ENCODE data around the gene GPC3. TPM values are rescaled to one million over a fixed set of nuclear protein-coding genes. Genes with fewer than 3 reads are reported as not detected.

The GPC3 gene
- total and polyA plus RNA-seq, 4 donors = 8.3 to 270 (median 52.4) TPM

- H3K27ac ChIP-seq (ENCODE audit: low read depth in 1 of 2, low read length in 1 of 2) = no peak overlapping the region
- 65 to 85% methylated on average over 3 of the region's 3 CpGs for WGBS, 2 donors
- no peak overlapping the region for H3K9ac ChIP-seq (ENCODE audit: insufficient read depth in 1 of 2, low read length in 2 of 2)
- DNase-seq = no peak
- ATAC-seq (ENCODE audit: insufficient read depth, low FRiP score) = no peak
- peaks cover 0 to 19% (median 6%) of the 10 kb centered on the region in 3 donors for H3K27me3 ChIP-seq (ENCODE audit: control insufficient read depth in 3 of 3, insufficient read depth in 3 of 3, low read length in 2 of 3)
- H3K9me3 ChIP-seq (ENCODE audit: control insufficient read depth in 4 of 4, insufficient read depth in 3 of 4, low read length in 3 of 4) = peaks cover 0 to 2% (median 0%) of the 10 kb centered on the region in 4 donors
- peaks cover 0 to 2% (median 0%) of the 10 kb centered on the region in 4 donors for H3K36me3 ChIP-seq (ENCODE audit: control insufficient read depth in 4 of 4, insufficient read depth in 4 of 4, low read length in 4 of 4)
- no peak overlapping the region for H3K4me3 ChIP-seq
- TF ChIP-seq, protein P1, sequence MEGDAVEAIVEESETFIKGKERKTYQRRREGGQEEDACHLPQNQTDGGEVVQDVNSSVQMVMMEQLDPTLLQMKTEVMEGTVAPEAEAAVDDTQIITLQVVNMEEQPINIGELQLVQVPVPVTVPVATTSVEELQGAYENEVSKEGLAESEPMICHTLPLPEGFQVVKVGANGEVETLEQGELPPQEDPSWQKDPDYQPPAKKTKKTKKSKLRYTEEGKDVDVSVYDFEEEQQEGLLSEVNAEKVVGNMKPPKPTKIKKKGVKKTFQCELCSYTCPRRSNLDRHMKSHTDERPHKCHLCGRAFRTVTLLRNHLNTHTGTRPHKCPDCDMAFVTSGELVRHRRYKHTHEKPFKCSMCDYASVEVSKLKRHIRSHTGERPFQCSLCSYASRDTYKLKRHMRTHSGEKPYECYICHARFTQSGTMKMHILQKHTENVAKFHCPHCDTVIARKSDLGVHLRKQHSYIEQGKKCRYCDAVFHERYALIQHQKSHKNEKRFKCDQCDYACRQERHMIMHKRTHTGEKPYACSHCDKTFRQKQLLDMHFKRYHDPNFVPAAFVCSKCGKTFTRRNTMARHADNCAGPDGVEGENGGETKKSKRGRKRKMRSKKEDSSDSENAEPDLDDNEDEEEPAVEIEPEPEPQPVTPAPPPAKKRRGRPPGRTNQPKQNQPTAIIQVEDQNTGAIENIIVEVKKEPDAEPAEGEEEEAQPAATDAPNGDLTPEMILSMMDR (IDR thresholded peaks at IDR 0.05; ENCODE audit: control extremely low read depth, extremely low read depth) = no peak
- peaks cover 0 to 9% (median 3%) of the 10 kb centered on the region in 5 donors for H3K4me1 ChIP-seq (ENCODE audit: control insufficient read depth in 5 of 5, insufficient read depth in 5 of 5, low read length in 5 of 5)
Observed at GRCh38 chrX:133923548-133923947, 61.8 kb downstream of the GPC3 start.

- WGBS, 2 donors = 46 to 53% methylated on average over 5 of the region's 5 CpGs
- H3K27ac ChIP-seq (ENCODE audit: low read depth in 1 of 2, low read length in 1 of 2) = no peak overlapping the region
- peaks cover 0 to 21% (median 6%) of the 10 kb centered on the region in 3 donors for H3K27me3 ChIP-seq (ENCODE audit: control insufficient read depth in 3 of 3, insufficient read depth in 3 of 3, low read length in 2 of 3)
Observed at GRCh38 chrX:133923113-133923512, 62.3 kb downstream of the GPC3 start.

GRCh38 chrX:133922390-133922771 is 63.0 kb downstream of the GPC3 start:
- Histone ChIP-seq H3K27me3 (ENCODE audit: control insufficient read depth in 3 of 3, insufficient read depth in 3 of 3, low read length in 2 of 3) (peaks cover 0 to 21% (median 3%) of the 10 kb centered on the region in 3 donors), H3K27ac (ENCODE audit: low read depth in 1 of 2, low read length in 1 of 2) (no peak overlapping the region), H3K4me1 (ENCODE audit: control insufficient read depth in 5 of 5, insufficient read depth in 5 of 5, low read length in 5 of 5) (peaks cover 0 to 9% (median 3%) of the 10 kb centered on the region in 5 donors), H3K9ac (ENCODE audit: insufficient read depth in 1 of 2, low read length in 2 of 2) (no peak overlapping the region), H3K4me3 (no peak overlapping the region), H3K9me3 (ENCODE audit: control insufficient read depth in 4 of 4, insufficient read depth in 3 of 4, low read length in 3 of 4) (peaks cover 0 to 2% (median 0%) of the 10 kb centered on the region in 4 donors), H3K36me3 (ENCODE audit: control insufficient read depth in 4 of 4, insufficient read depth in 4 of 4, low read length in 4 of 4) (no peaks in the 10 kb centered on the region)
- ATAC-seq (ENCODE audit: insufficient read depth, low FRiP score) (no peak), DNase-seq (no peak)
- TF ChIP-seq, protein P1 (IDR thresholded peaks at IDR 0.05; ENCODE audit: control extremely low read depth, extremely low read depth) = no peak
- 29 to 41% methylated on average over 2 of the region's 2 CpGs for WGBS, 2 donors

More at GRCh38 chrX:133923113-133923512, 62.3 kb downstream of the GPC3 start:
- H3K4me3 ChIP-seq = no peak overlapping the region
- no peak for ATAC-seq (ENCODE audit: insufficient read depth, low FRiP score)
- H3K36me3 ChIP-seq (ENCODE audit: control insufficient read depth in 4 of 4, insufficient read depth in 4 of 4, low read length in 4 of 4) = peaks cover 0 to 2% (median 0%) of the 10 kb centered on the region in 4 donors
- H3K4me1 ChIP-seq (ENCODE audit: control insufficient read depth in 5 of 5, insufficient read depth in 5 of 5, low read length in 5 of 5) = peaks cover 0 to 9% (median 3%) of the 10 kb centered on the region in 5 donors
- H3K9me3 ChIP-seq (ENCODE audit: control insufficient read depth in 4 of 4, insufficient read depth in 3 of 4, low read length in 3 of 4) = peaks cover 0 to 2% (median 0%) of the 10 kb centered on the region in 4 donors
- DNase-seq = peak in 1 of 3 donors; percentile 56
- TF ChIP-seq, protein P1 (IDR thresholded peaks at IDR 0.05; ENCODE audit: control extremely low read depth, extremely low read depth) = no peak
- peak overlapping the region in 1 of 2 donors; percentile 47 for H3K9ac ChIP-seq (ENCODE audit: insufficient read depth in 1 of 2, low read length in 2 of 2)
